Measurements from ENCODE around the gene YIF1A. TPM values are rescaled to one million over a fixed set of nuclear protein-coding genes. Genes with fewer than 3 reads are reported as not detected.

The YIF1A gene
- total and polyA plus RNA-seq, 2 donors (not counting 3 experiments of a cell fraction or from before 2014, with no cell fraction given), result 104 to 271 TPM

GRCh38 chr11:66286699-66287098 is 2.2 kb downstream of the YIF1A start:
- Histone ChIP-seq H2AFZ (ENCODE audit: low read depth, low read length) (no peak overlapping the region), H3K9me3 (replicated peaks; ENCODE audit: control insufficient read depth, insufficient read depth, low read length) (no peaks in the 10 kb centered on the region)
- intact Hi-C loops (cut with micrococcal nuclease), result no loop called here

More at GRCh38 chr11:66286699-66287098, 2.2 kb downstream of the YIF1A start:
- Histone ChIP-seq H3K4me1 (ENCODE audit: control insufficient read depth, extremely low read depth, insufficient read depth, low read length) (peaks cover 13% of the 10 kb centered on the region), H3K27me3 (ENCODE audit: control insufficient read depth in 2 of 2, insufficient read depth in 2 of 2, low read length in 2 of 2) (peaks cover 6 to 9% of the 10 kb centered on the region in 2 experiments), H3K9ac (replicated peaks; ENCODE audit: extremely low read depth, insufficient read depth, low read length) (no peak overlapping the region), H3K36me3 (ENCODE audit: control insufficient read depth in 2 of 2, extremely low read depth in 1 of 2, insufficient read depth in 2 of 2, low read length in 2 of 2) (peaks cover 0 to 7% of the 10 kb centered on the region in 2 experiments), H3K27ac (ENCODE audit: insufficient read depth, low read depth, low read length) (no peak overlapping the region), H3K79me2 (ENCODE audit: control insufficient read depth, insufficient read depth, low read length) (peaks cover 12% of the 10 kb centered on the region), H3K9me1 (replicated peaks; ENCODE audit: control insufficient read depth, extremely low read depth, insufficient read depth, low read length) (no peaks in the 10 kb centered on the region), H3K4me2 (ENCODE audit: insufficient read depth, low read length) (no peak overlapping the region), H3K4me3 (replicated peaks in 1 of 3; ENCODE audit: insufficient read depth in 1 of 3, low read depth in 1 of 3, low read length in 3 of 3) (no peak overlapping the region), H4K20me1 (replicated peaks; ENCODE audit: control insufficient read depth, extremely low read depth, insufficient read depth, low read length) (no peaks in the 10 kb centered on the region)
- no peak for FAIRE-seq
- ChIA-PET POLR2A (no interaction called here), CTCF (interaction anchor here (1.3 to 2.1 kb wide), 3 partner anchors 25 to 64 kb away, joined by 3 to 10 read pairs (median 6); partner anchors contain the start of gene RIN1)
- TF ChIP-seq CTCF (IDR thresholded peaks at IDR 0.05; ENCODE audit: extremely low read depth in 1 of 2, insufficient read depth in 1 of 2, low read depth in 1 of 2, low read length in 2 of 2), result no peak
- no peak for TF ChIP-seq POLR2A (IDR thresholded peaks at IDR 0.05; ENCODE audit: low read depth, low read length)
- TF ChIP-seq EZH2 (IDR thresholded peaks at IDR 0.05; ENCODE audit: borderline replicate concordance, low read depth, low read length, severe bottlenecking), result no peak
- no peak for TF ChIP-seq MYC (IDR thresholded peaks at IDR 0.05; ENCODE audit: low read depth, low read length)
- TF ChIP-seq POLR2AphosphoS5 (IDR thresholded peaks at IDR 0.05; ENCODE audit: insufficient read depth, low read depth, low read length), result no peak
- no peak for TF ChIP-seq JUN (IDR thresholded peaks at IDR 0.05; ENCODE audit: borderline replicate concordance, insufficient read depth, insufficient read length, low read depth)
- TF ChIP-seq MAX (IDR thresholded peaks at IDR 0.05; ENCODE audit: insufficient read depth, insufficient read length), result no peak
- TF ChIP-seq FOS (IDR thresholded peaks at IDR 0.05; ENCODE audit: borderline replicate concordance, insufficient read depth, low read length), result no peak
- TF ChIP-seq GATA2 (IDR thresholded peaks at IDR 0.05; ENCODE audit: insufficient read depth, insufficient read length, low read depth, low read length), result no peak
- BruUV-seq (replicated peaks), result no TSS peak
- dilution Hi-C loops (cut with MboI; ENCODE audit: extremely low pct_ligation_motif_present, low sequenced_read_pairs), result no loop called here
- no peak for DNase-seq (ENCODE audit: low read depth, low spot score)
